Heart right ventricle (tissue), 16 donors: Measurements from ENCODE around the gene TNS1. TPM values are rescaled to one million over a fixed set of nuclear protein-coding genes. Genes with fewer than 3 reads are reported as not detected.
A peak's percentile ranks its signal among the peaks of the same experiment; 100 is the strongest.

Experiments
- ATAC-seq, 8 donors: fragments of 200-7000 bp; cut with Tn5 transposase; one replicate each; pipeline ENCODE4 v1.9.1; 2020; ENCODE audit warnings: mild to moderate bottlenecking in 8 of 8, moderate library complexity in 8 of 8, moderate number of reproducible peaks in 1 of 8
- DNase-seq, 2 donors: peaks; one replicate each; pipeline ENCODE4 v3.0.0-alpha.2; 2020
- H3K27ac ChIP-seq, 10 donors: fragments of 200-600 bp; sonication (generic) in 2 of 10; one replicate each; pipeline versions ENCODE4 v1.5.0 to v1.8.0; 2020 to 2022; ENCODE audit warnings: mild to moderate bottlenecking in 3 of 10
- H3K27me3 ChIP-seq, 7 donors: fragments of 200-600 bp; one replicate each; pipeline ENCODE4 v1.8.0; 2021 to 2022; ENCODE audit warnings: mild to moderate bottlenecking in 2 of 7
- H3K36me3 ChIP-seq, 9 donors: fragments of 200-600 bp; sonication (generic) in 1 of 9; one replicate each; pipeline versions ENCODE4 v1.5.0 to v1.8.0; 2020 to 2022; ENCODE audit warnings: mild to moderate bottlenecking in 2 of 9
- H3K4me1 ChIP-seq, 9 donors: fragments of 200-600 bp; sonication (generic) in 1 of 9; one replicate each; pipeline versions ENCODE4 v1.5.0 to v1.8.0; 2020 to 2022; ENCODE audit warnings: mild to moderate bottlenecking in 4 of 9
- H3K4me3 ChIP-seq, 10 donors: fragments of 200-600 bp; sonication (generic) in 2 of 10; one replicate each; pipeline versions ENCODE4 v1.5.0 to v1.8.0; 2020 to 2022; ENCODE audit warnings: mild to moderate bottlenecking in 7 of 10, moderate library complexity in 2 of 10
- H3K9me3 ChIP-seq, 11 donors: fragments of 200-600 bp in 10 of 11; sonication (generic) in 2 of 11; one replicate each; pipeline versions ENCODE4 v1.5.0 to v1.8.0; 2013 to 2022; ENCODE audit warnings: mild to moderate bottlenecking in 2 of 11, control low read depth in 1 of 11, moderate library complexity in 1 of 11
- CTCF ChIP-seq, 9 donors: fragments of 200-600 bp; sonication (generic) in 2 of 9; IDR thresholded peaks; one replicate each; pipeline versions ENCODE4 v1.5.0 to v1.8.0; 2021 to 2022; ENCODE audit warnings: antibody characterized with exemption in 9 of 9, mild to moderate bottlenecking in 5 of 9, moderate library complexity in 1 of 9
- WGBS, 2 donors: extraction: QIAGEN DNeasy Blood & Tissue Kit; methylation state at CpG; one replicate each; pipeline ENCODE4 v1.1.7; 2013; ENCODE audit warnings: inconsistent platforms in 1 of 2; 5-methylcytosine and 5-hydroxymethylcytosine counted together
- intact Hi-C, 10 donors: fragments of 100-400 bp; cut with DNase I; formaldehyde crosslinking; loops; one replicate each; pipeline versions ENCODE4 v1.11.1 to v1.14.2; 2022
- polyA plus RNA-seq, 2 donors: library from polyadenylated mRNA; stranded (reverse); fragments of 200-250 nt; gene quantifications; one replicate each; pipeline ENCODE4 v1.2.3, GENCODE V29; 2013
- total RNA-seq, 10 donors: library from RNA; stranded (reverse); fragmentation: NEBNext Ultra II Directional in 3 of 10; extraction: Animal tissue kit (Norgen Biotek cat#: 25700) in 3 of 10; gene quantifications; one replicate each; pipeline versions ENCODE4 v1.2.1 to v1.2.4, GENCODE V29; 2021 to 2023
- donor health status: Arrhythmogenic right ventricular cardiomyopathy.
- donor health status: ischemic (EF 13 %, LVEDD 7.1; RV severe dilation, severe dysfunction).
- donor health status: healthy with polysubstance abuse.
- donor health status: DM: no; HTN: yes; CAD: no.
- donor health status: DM: no; HTN: no; CAD: no.
- donor health status: ischemic (EF 25% LVEDD 6.9; RV normal size, moderate dysfunction).
- donor health status: ischemic (EF 25% LVEDD 5.7; RV mildly dilated, moderate dysfunction).
- donor health status: healthy.
- donor health status: DM: yes; HTN: yes; CAD: no.
- donor health status: Ischemic cardiomyopathy.
- donor health status: ischemic (EF 35%, LVEDD 5.7; RV mildly dilated, moderate dysfunction).
- donor health status: nonischemic (EF 11% LVEDD 7.7; RV severe dilation, severe dysfunction).
- donor health status: DM: yes; HTN: yes; CAD: no.
- donor health status: PGD.
- donor health status: ischemic (EF 29% LVEDD 5.4; RV normal size, mild dysfunction).
- donor health status: nonischemic (EF 23%, LVEDD 6.1; RV moderate dilation, normal function).

The TNS1 gene
- total and polyA plus RNA-seq, 12 donors: 64.6 to 844 (median 731) TPM

GRCh38 chr2:217956586-217957457 lies 46.0 kb downstream of the TNS1 start:
- peak overlapping the region in 2 of 10 donors; percentile 12 to 28 for H3K4me3 ChIP-seq

DNA sequence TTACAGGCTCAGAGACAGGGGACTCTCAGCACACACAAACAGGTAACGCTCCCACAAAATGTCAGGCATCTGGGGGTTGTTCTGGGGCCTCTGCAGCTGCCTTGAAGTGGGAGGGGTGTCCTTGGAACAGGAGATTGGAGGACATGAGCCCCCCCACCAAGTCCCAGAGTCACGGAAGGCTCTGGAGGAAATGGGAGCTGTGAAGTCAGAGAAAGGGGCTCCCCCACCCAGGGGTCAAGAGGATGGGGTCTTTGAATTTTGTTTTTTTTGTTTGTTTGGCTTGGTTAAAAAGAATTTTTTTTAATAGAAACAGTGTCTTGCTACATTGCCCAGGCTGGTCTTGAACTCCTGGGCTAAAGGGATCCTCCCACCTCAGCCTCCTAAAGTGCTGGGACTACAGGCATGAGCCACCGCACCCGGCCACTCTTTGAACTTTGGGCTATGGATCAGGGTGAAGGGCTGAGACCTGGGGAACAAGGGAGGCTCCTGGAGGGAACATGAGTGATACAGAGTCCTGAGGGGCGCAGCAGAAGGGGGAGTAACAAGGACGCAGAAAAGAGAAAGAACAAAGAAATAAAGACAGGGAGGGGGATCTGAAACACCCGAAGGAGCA lies 46.8 kb downstream of the TNS1 start:
- Histone ChIP-seq H3K27ac (peak overlapping the region in 9 of 10 donors; percentile 44 to 89 (median 75)), H3K4me3 (no peak overlapping the region), H3K9me3 (no peaks in the 10 kb centered on the region), H3K27me3 (no peaks in the 10 kb centered on the region), H3K36me3 (no peaks in the 10 kb centered on the region), H3K4me1 (peaks cover 36 to 99% (median 90%) of the 10 kb centered on the region in 9 donors)
- no peak for TF ChIP-seq CTCF (IDR thresholded peaks at IDR 0.05)
- ATAC-seq (no peak), DNase-seq (no peak)
- intact Hi-C loops: no loop called here
- WGBS, 2 donors: 68 to 86% methylated on average over 7 of the region's 7 CpGs

More at GRCh38 chr2:217956586-217957457, 46.0 kb downstream of the TNS1 start:
- ATAC-seq (peak; percentile 14 to 69 (median 34)), DNase-seq (peak in 1 of 2 donors; percentile 67)
- intact Hi-C loops: no loop called here
- TF ChIP-seq CTCF (IDR thresholded peaks at IDR 0.05): no peak
- Histone ChIP-seq H3K4me1 (peaks cover 36 to 99% (median 86%) of the 10 kb centered on the region in 9 donors), H3K27ac (peak overlapping the region; percentile 44 to 89 (median 75)), H3K9me3 (no peaks in the 10 kb centered on the region), H3K36me3 (no peaks in the 10 kb centered on the region), H3K27me3 (no peaks in the 10 kb centered on the region)
- 35 to 53% methylated on average over 16 of the region's 16 CpGs for WGBS, 2 donors

- intact Hi-C loops: no loop called here
- no peak for DNase-seq
- 71 to 78% methylated on average over 15 of the region's 15 CpGs for WGBS, 2 donors
- Histone ChIP-seq H3K27ac (peak overlapping the region; percentile 11 to 89 (median 78)), H3K9me3 (no peaks in the 10 kb centered on the region), H3K36me3 (no peaks in the 10 kb centered on the region), H3K27me3 (no peaks in the 10 kb centered on the region), H3K4me3 (no peak overlapping the region), H3K4me1 (peaks cover 42 to 99% (median 89%) of the 10 kb centered on the region in 9 donors)
- ATAC-seq: no peak
- TF ChIP-seq CTCF (IDR thresholded peaks at IDR 0.05): no peak
Observed at GRCh38 chr2:217954971-217955740, 47.6 kb downstream of the TNS1 start.

DNA sequence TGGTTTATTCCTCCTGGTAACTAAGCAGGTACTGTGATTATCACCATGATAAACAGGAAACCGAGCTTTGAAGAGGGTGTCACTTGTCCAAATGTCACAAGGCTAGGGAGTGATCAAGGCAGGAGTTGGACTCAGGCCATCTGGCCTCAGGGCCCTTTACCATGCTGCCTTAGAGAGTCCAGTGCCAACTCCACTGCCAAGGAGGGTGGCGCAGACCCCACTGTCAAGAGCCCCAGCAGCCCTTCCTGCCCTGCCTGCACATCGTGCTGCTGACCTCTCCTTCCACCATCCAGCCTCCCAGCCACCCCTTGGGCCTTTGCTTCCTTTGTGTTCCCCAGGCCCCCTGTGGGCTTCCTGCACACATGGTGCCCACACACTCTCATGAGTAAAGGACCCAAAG lies 48.3 kb downstream of the TNS1 start:
- H3K9me3 ChIP-seq: no peaks in the 10 kb centered on the region
- no peaks in the 10 kb centered on the region for H3K36me3 ChIP-seq
- TF ChIP-seq CTCF (IDR thresholded peaks at IDR 0.05): no peak
- ATAC-seq (peak; percentile 22 to 77 (median 53)), DNase-seq (peak in 1 of 2 donors; percentile 63)
- WGBS, 2 donors: 39 to 45% methylated on average over 3 of the region's 3 CpGs
- peak overlapping the region; percentile 11 to 89 (median 78) for H3K27ac ChIP-seq
- H3K4me1 ChIP-seq: peaks cover 44 to 99% (median 89%) of the 10 kb centered on the region in 9 donors
- intact Hi-C loops: no loop called here
- no peaks in the 10 kb centered on the region for H3K27me3 ChIP-seq
- H3K4me3 ChIP-seq: no peak overlapping the region
